NCI-H748 (cell line): Measurements from ENCODE around the gene ALOX5AP.

ENCODE experiments used
- DNase-seq: peaks from one replicate; lab custom pipeline; 2025; ENCODE audit not compliant: unreplicated experiment; lab: John Stamatoyannopoulos, UW

Gene ALOX5AP

GRCh38 chr13:30735025-30735871 lies at the start of gene ALOX5AP:
Gene ALOX5AP (plus strand): TSS chr13:30735543. CDS start chr13:30735606, 63 bp downstream.
- DNase-seq: no peak

- DNase-seq: no peak
Observed at GRCh38 chr13:30685987-30686386, 49.4 kb upstream of the ALOX5AP start.

GRCh38 chr13:30687601-30688000 lies 47.7 kb upstream of the ALOX5AP start:
- no peak for DNase-seq

GRCh38 chr13:30689752-30690151 lies 45.6 kb upstream of the ALOX5AP start:
- DNase-seq: no peak

GRCh38 chr13:30690282-30691188 lies 44.8 kb upstream of the ALOX5AP start:
- peak; percentile 84 for DNase-seq

GRCh38 chr13:30692113-30692512 lies 43.2 kb upstream of the ALOX5AP start:
- no peak for DNase-seq

GRCh38 chr13:30696278-30697176 lies 38.8 kb upstream of the ALOX5AP start:
- DNase-seq: peak; percentile 40

GRCh38 chr13:30697177-30697953 lies 38.0 kb upstream of the ALOX5AP start:
- DNase-seq: no peak

GRCh38 chr13:30697996-30698401 lies 37.3 kb upstream of the ALOX5AP start:
- DNase-seq: no peak

- no peak for DNase-seq
Observed at GRCh38 chr13:30698488-30699005, 36.8 kb upstream of the ALOX5AP start.

GRCh38 chr13:30700364-30700763 lies 35.0 kb upstream of the ALOX5AP start:
- DNase-seq: no peak

- no peak for DNase-seq
Observed at GRCh38 chr13:30702006-30702405, 33.3 kb upstream of the ALOX5AP start.

- DNase-seq: no peak
Observed at GRCh38 chr13:30704596-30704995, 30.7 kb upstream of the ALOX5AP start.

- no peak for DNase-seq
Observed at GRCh38 chr13:30705680-30706079, 29.7 kb upstream of the ALOX5AP start.

- no peak for DNase-seq
Observed at GRCh38 chr13:30708541-30708940, 26.8 kb upstream of the ALOX5AP start.

GRCh38 chr13:30710442-30710841 lies 24.9 kb upstream of the ALOX5AP start:
- no peak for DNase-seq

- DNase-seq: no peak
Observed at GRCh38 chr13:30711375-30711774, 24.0 kb upstream of the ALOX5AP start.

- DNase-seq: no peak
Observed at GRCh38 chr13:30711837-30712236, 23.5 kb upstream of the ALOX5AP start.

- no peak for DNase-seq
Observed at GRCh38 chr13:30712536-30713532, 22.5 kb upstream of the ALOX5AP start.
